OCI-LY1 (cell line): Measurements from ENCODE around the gene PEAK1.

Experiments
- H2AFZ ChIP-seq: fragments of 200-600 bp; sonication (generic), shearing (Covaris generic); 2 replicates; pipeline ENCODE4 v1.6.0; 2014; ENCODE audit warnings: antibody characterized with exemption, mild to moderate bottlenecking, low read length
- H3F3A ChIP-seq: fragments of 200-600 bp; sonication (generic), shearing (Covaris generic); 2 replicates; pipeline ENCODE4 v1.6.0; 2014; ENCODE audit warnings: mild to moderate bottlenecking, antibody characterized with exemption, low read length, moderate library complexity; ENCODE audit not compliant: insufficient read depth
- H3K27ac ChIP-seq: fragments of 200-600 bp; sonication (generic); 2 replicates; pipeline ENCODE4 v1.5.1; 2014; ENCODE audit warnings: low read length, mixed run types, mild to moderate bottlenecking, low read depth; ENCODE audit not compliant: poor library complexity, severe bottlenecking
- H3K27me3 ChIP-seq: fragments of 200-600 bp; sonication (generic); 2 replicates; pipeline ENCODE4 v1.6.0; 2014; ENCODE audit warnings: antibody characterized with exemption, mild to moderate bottlenecking, low read length, moderate library complexity; ENCODE audit not compliant: insufficient read depth
- H3K36me3 ChIP-seq: fragments of 200-600 bp; sonication (generic); 2 replicates; pipeline ENCODE4 v1.6.1; 2014; ENCODE audit warnings: mild to moderate bottlenecking, antibody characterized with exemption, low read length, moderate library complexity, mixed read lengths; ENCODE audit not compliant: insufficient read depth
- H3K4me1 ChIP-seq: fragments of 200-600 bp; sonication (generic); 2 replicates; pipeline ENCODE4 v1.5.1; 2014; ENCODE audit warnings: mild to moderate bottlenecking, low read length, moderate library complexity; ENCODE audit not compliant: insufficient read depth, severe bottlenecking
- H3K4me2 ChIP-seq: fragments of 200-600 bp; sonication (generic), shearing (Covaris generic); 2 replicates; pipeline ENCODE4 v1.6.1; 2014; ENCODE audit warnings: low read length
- H3K4me3 ChIP-seq: fragments of 200-600 bp; sonication (generic); 2 replicates; pipeline ENCODE4 v1.5.1; 2014; ENCODE audit warnings: low read length, low read depth, mild to moderate bottlenecking, mixed read lengths; ENCODE audit not compliant: poor library complexity, severe bottlenecking
- H3K79me2 ChIP-seq: fragments of 200-600 bp; shearing (Covaris generic); 2 replicates; pipeline ENCODE4 v1.6.1; 2016; ENCODE audit warnings: mixed run types, low read length, mixed read lengths; ENCODE audit not compliant: insufficient read depth
- H3K9ac ChIP-seq: fragments of 200-600 bp; sonication (generic), shearing (Covaris generic); 2 replicates; pipeline ENCODE4 v1.6.1; 2014; ENCODE audit warnings: mild to moderate bottlenecking, low read length, mixed read lengths
- H3K9me2 ChIP-seq: fragments of 200-600 bp; sonication (generic), shearing (Covaris generic); 2 replicates; pipeline ENCODE4 v1.6.1; 2014; ENCODE audit warnings: low read depth, mild to moderate bottlenecking, low read length, mixed read lengths
- H3K9me3 ChIP-seq: fragments of 200-600 bp; shearing (Covaris generic); 2 replicates; pipeline ENCODE4 v1.6.1; 2014; ENCODE audit warnings: low read length, mixed read lengths
- H4K20me1 ChIP-seq: fragments of 200-600 bp; sonication (generic), shearing (Covaris generic); 2 replicates; pipeline ENCODE4 v1.6.0; 2016; ENCODE audit warnings: mild to moderate bottlenecking, low read length; ENCODE audit not compliant: insufficient read depth
- CTCF ChIP-seq: fragments of 200-600 bp; sonication (generic), shearing (Covaris generic); IDR thresholded peaks from 2 replicates; pipeline ENCODE4 v1.5.1; 2017; ENCODE audit warnings: mild to moderate bottlenecking, antibody characterized with exemption, low read length, moderate library complexity, mixed read lengths
- EZH2 ChIP-seq: fragments of 200-600 bp; sonication (generic), shearing (Covaris generic); IDR thresholded peaks from 2 replicates; pipeline ENCODE4 v1.8.0; 2017; ENCODE audit warnings: borderline replicate concordance, mixed run types, mild to moderate bottlenecking, antibody characterized with exemption, low read length, moderate library complexity, mixed read lengths

Gene PEAK1

GRCh38 chr15:77387365-77388105, 32.4 kb downstream of the PEAK1 start:
- no peaks in the 10 kb centered on the region for H3K79me2 ChIP-seq
- H3K36me3 ChIP-seq, result no peaks in the 10 kb centered on the region
- H3K4me2 ChIP-seq, result no peak overlapping the region
- H3K4me3 ChIP-seq, result no peak overlapping the region
- no peaks in the 10 kb centered on the region for H3K9me2 ChIP-seq
- H3K9me3 ChIP-seq, result no peaks in the 10 kb centered on the region
- H3K27ac ChIP-seq, result no peak overlapping the region
- H3K4me1 ChIP-seq, result no peaks in the 10 kb centered on the region
- no peaks in the 10 kb centered on the region for H3K27me3 ChIP-seq
- no peaks in the 10 kb centered on the region for H3F3A ChIP-seq
- 0 out of 2 replicates have a peak, but pooled peaks cover 3% of the 10 kb centered on the region for H4K20me1 ChIP-seq
- no peak overlapping the region for H3K9ac ChIP-seq
- TF ChIP-seq CTCF, result no peak
- TF ChIP-seq EZH2, result no peak
- H2AFZ ChIP-seq, result no peak overlapping the region

- no peaks in the 10 kb centered on the region for H3K9me2 ChIP-seq
- H4K20me1 ChIP-seq, result 0 out of 2 replicates have a peak, but pooled peaks cover 3% of the 10 kb centered on the region
Observed at GRCh38 chr15:77386626-77387025, 33.3 kb downstream of the PEAK1 start.

GRCh38 chr15:77384589-77385359, 35.1 kb downstream of the PEAK1 start:
- H3F3A ChIP-seq, result no peaks in the 10 kb centered on the region
- TF ChIP-seq EZH2 (no peak), CTCF (no peak)
- no peaks in the 10 kb centered on the region for H3K4me1 ChIP-seq
- no peak overlapping the region for H3K4me3 ChIP-seq
- H4K20me1 ChIP-seq, result 0 out of 2 replicates have a peak, but pooled peaks cover 3% of the 10 kb centered on the region
- no peak overlapping the region for H3K9ac ChIP-seq
- no peaks in the 10 kb centered on the region for H3K9me3 ChIP-seq
- no peaks in the 10 kb centered on the region for H3K79me2 ChIP-seq
- no peak overlapping the region for H3K27ac ChIP-seq
- H3K36me3 ChIP-seq, result no peaks in the 10 kb centered on the region
- no peak overlapping the region for H3K4me2 ChIP-seq
- no peaks in the 10 kb centered on the region for H3K27me3 ChIP-seq
- no peak overlapping the region for H2AFZ ChIP-seq
- no peaks in the 10 kb centered on the region for H3K9me2 ChIP-seq

More at GRCh38 chr15:77386626-77387025, 33.3 kb downstream of the PEAK1 start:
- no peak overlapping the region for H3K27ac ChIP-seq
- no peaks in the 10 kb centered on the region for H3F3A ChIP-seq
- H2AFZ ChIP-seq, result no peak overlapping the region
- H3K9me3 ChIP-seq, result no peaks in the 10 kb centered on the region
- no peaks in the 10 kb centered on the region for H3K79me2 ChIP-seq
- H3K4me2 ChIP-seq, result no peak overlapping the region
- no peaks in the 10 kb centered on the region for H3K36me3 ChIP-seq
- TF ChIP-seq EZH2 (no peak), CTCF (no peak)
- H3K27me3 ChIP-seq, result no peaks in the 10 kb centered on the region
- H3K9ac ChIP-seq, result no peak overlapping the region
- no peaks in the 10 kb centered on the region for H3K4me1 ChIP-seq
- no peak overlapping the region for H3K4me3 ChIP-seq
